Prostate gland (tissue), 2 donors: Measurements from ENCODE around the gene TCF12.

ENCODE experiments used
- CTCF ChIP-seq, 4 experiments: fragments of 200-600 bp in 2 of 4; fragments of 450-650 bp in 2 of 4; sonication (generic) in 2 of 4; IDR thresholded peaks; 1 replicate in 3 of 4; 2 replicates in 1 of 4; pipeline ENCODE4 v1.5.1; 2016 to 2019; ENCODE audit warnings: antibody characterized with exemption in 4 of 4, mild to moderate bottlenecking in 2 of 4, moderate library complexity in 2 of 4
- POLR2AphosphoS5 ChIP-seq: sonication (generic); formaldehyde crosslinking; IDR thresholded peaks from one replicate; pipeline ENCODE4 v1.6.1; 2017; ENCODE audit warnings: antibody characterized with exemption

- no peak for TF ChIP-seq POLR2AphosphoS5
- no peak for TF ChIP-seq CTCF (IDR thresholded peaks at IDR 0.05)
These were observed 23.7 kb downstream of the TCF12 start for GRCh38 chr15:56942118-56942517.
